ENCODE data around the gene PLXNB3. TPM values are rescaled to one million over a fixed set of nuclear protein-coding genes. Genes with fewer than 3 reads are reported as not detected.

PLXNB3 gene
- total and polyA plus RNA-seq, 2 experiments from 2014 or later: 0.70 to 4.1 TPM

DNA sequence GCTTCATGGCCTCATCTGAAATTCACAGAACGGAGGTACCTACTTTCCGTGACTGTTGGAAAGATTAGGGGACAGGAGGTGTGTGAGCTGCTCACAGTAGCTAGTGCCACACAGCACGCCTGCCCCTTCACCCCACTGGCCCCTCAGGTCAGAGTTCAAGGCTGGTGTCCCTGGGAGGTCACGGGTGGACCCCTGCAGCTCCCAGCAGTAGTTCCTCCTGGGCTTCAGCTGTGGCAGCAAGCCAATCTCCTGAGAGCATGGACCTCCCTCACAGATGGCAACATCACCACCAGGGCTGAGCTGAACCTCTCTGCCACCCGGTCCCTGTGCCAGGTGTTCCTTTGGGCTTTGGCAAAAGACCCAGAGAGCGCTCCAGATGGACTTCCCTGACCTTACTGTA is 28.3 kb downstream of the PLXNB3 start:
- H3K4me1 ChIP-seq (ENCODE audit: insufficient read depth): no peaks in the 10 kb centered on the region
- TF ChIP-seq, protein P1, sequence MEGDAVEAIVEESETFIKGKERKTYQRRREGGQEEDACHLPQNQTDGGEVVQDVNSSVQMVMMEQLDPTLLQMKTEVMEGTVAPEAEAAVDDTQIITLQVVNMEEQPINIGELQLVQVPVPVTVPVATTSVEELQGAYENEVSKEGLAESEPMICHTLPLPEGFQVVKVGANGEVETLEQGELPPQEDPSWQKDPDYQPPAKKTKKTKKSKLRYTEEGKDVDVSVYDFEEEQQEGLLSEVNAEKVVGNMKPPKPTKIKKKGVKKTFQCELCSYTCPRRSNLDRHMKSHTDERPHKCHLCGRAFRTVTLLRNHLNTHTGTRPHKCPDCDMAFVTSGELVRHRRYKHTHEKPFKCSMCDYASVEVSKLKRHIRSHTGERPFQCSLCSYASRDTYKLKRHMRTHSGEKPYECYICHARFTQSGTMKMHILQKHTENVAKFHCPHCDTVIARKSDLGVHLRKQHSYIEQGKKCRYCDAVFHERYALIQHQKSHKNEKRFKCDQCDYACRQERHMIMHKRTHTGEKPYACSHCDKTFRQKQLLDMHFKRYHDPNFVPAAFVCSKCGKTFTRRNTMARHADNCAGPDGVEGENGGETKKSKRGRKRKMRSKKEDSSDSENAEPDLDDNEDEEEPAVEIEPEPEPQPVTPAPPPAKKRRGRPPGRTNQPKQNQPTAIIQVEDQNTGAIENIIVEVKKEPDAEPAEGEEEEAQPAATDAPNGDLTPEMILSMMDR (conservative IDR thresholded peaks at IDR 0.05; ENCODE audit: low read depth in 2 of 2): no peak
- TF ChIP-seq ZNF114 (CRISPR knock-in tag; IDR thresholded peaks at IDR 0.05) (no peak), JUNB (IDR thresholded peaks at IDR 0.05; ENCODE audit: unreplicated experiment) (no peak), STAT1 (IDR thresholded peaks at IDR 0.05; ENCODE audit: unreplicated experiment) (no peak), EZH2 (IDR thresholded peaks at IDR 0.05; ENCODE audit: low read depth, unreplicated experiment) (no peak), ZNF331 (CRISPR knock-in tag; IDR thresholded peaks at IDR 0.05; ENCODE audit: low read depth) (no peak), CREB1 (CRISPR knock-in tag; IDR thresholded peaks at IDR 0.05; ENCODE audit: low read depth) (no peak), POLR2AphosphoS5 (IDR thresholded peaks at IDR 0.05; ENCODE audit: low read depth) (no peak), NANOG (IDR thresholded peaks at IDR 0.05; ENCODE audit: borderline replicate concordance) (no peak), EZH2phosphoT487 (IDR thresholded peaks at IDR 0.05; ENCODE audit: unreplicated experiment) (no peak)
- TF ChIP-seq, protein P2, sequence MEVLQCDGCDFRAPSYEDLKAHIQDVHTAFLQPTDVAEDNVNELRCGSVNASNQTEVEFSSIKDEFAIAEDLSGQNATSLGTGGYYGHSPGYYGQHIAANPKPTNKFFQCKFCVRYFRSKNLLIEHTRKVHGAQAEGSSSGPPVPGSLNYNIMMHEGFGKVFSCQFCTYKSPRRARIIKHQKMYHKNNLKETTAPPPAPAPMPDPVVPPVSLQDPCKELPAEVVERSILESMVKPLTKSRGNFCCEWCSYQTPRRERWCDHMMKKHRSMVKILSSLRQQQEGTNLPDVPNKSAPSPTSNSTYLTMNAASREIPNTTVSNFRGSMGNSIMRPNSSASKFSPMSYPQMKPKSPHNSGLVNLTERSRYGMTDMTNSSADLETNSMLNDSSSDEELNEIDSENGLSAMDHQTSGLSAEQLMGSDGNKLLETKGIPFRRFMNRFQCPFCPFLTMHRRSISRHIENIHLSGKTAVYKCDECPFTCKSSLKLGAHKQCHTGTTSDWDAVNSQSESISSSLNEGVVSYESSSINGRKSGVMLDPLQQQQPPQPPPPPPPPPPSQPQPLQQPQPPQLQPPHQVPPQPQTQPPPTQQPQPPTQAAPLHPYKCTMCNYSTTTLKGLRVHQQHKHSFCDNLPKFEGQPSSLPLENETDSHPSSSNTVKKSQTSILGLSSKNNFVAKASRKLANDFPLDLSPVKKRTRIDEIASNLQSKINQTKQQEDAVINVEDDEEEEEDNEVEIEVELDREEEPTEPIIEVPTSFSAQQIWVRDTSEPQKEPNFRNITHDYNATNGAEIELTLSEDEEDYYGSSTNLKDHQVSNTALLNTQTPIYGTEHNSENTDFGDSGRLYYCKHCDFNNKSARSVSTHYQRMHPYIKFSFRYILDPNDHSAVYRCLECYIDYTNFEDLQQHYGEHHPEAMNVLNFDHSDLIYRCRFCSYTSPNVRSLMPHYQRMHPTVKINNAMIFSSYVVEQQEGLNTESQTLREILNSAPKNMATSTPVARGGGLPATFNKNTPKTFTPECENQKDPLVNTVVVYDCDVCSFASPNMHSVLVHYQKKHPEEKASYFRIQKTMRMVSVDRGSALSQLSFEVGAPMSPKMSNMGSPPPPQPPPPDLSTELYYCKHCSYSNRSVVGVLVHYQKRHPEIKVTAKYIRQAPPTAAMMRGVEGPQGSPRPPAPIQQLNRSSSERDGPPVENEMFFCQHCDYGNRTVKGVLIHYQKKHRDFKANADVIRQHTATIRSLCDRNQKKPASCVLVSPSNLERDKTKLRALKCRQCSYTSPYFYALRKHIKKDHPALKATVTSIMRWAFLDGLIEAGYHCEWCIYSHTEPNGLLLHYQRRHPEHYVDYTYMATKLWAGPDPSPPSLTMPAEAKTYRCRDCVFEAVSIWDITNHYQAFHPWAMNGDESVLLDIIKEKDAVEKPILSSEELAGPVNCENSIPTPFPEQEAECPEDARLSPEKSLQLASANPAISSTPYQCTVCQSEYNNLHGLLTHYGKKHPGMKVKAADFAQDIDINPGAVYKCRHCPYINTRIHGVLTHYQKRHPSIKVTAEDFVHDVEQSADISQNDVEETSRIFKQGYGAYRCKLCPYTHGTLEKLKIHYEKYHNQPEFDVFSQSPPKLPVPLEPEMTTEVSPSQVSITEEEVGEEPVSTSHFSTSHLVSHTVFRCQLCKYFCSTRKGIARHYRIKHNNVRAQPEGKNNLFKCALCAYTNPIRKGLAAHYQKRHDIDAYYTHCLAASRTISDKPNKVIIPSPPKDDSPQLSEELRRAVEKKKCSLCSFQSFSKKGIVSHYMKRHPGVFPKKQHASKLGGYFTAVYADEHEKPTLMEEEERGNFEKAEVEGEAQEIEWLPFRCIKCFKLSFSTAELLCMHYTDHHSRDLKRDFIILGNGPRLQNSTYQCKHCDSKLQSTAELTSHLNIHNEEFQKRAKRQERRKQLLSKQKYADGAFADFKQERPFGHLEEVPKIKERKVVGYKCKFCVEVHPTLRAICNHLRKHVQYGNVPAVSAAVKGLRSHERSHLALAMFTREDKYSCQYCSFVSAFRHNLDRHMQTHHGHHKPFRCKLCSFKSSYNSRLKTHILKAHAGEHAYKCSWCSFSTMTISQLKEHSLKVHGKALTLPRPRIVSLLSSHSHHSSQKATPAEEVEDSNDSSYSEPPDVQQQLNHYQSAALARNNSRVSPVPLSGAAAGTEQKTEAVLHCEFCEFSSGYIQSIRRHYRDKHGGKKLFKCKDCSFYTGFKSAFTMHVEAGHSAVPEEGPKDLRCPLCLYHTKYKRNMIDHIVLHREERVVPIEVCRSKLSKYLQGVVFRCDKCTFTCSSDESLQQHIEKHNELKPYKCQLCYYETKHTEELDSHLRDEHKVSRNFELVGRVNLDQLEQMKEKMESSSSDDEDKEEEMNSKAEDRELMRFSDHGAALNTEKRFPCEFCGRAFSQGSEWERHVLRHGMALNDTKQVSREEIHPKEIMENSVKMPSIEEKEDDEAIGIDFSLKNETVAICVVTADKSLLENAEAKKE (CRISPR knock-in tag; IDR thresholded peaks at IDR 0.05): no peak
- TF ChIP-seq, protein P3, sequence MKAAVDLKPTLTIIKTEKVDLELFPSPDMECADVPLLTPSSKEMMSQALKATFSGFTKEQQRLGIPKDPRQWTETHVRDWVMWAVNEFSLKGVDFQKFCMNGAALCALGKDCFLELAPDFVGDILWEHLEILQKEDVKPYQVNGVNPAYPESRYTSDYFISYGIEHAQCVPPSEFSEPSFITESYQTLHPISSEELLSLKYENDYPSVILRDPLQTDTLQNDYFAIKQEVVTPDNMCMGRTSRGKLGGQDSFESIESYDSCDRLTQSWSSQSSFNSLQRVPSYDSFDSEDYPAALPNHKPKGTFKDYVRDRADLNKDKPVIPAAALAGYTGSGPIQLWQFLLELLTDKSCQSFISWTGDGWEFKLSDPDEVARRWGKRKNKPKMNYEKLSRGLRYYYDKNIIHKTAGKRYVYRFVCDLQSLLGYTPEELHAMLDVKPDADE (IDR thresholded peaks at IDR 0.05): no peak
- TF ChIP-seq, protein P4, sequence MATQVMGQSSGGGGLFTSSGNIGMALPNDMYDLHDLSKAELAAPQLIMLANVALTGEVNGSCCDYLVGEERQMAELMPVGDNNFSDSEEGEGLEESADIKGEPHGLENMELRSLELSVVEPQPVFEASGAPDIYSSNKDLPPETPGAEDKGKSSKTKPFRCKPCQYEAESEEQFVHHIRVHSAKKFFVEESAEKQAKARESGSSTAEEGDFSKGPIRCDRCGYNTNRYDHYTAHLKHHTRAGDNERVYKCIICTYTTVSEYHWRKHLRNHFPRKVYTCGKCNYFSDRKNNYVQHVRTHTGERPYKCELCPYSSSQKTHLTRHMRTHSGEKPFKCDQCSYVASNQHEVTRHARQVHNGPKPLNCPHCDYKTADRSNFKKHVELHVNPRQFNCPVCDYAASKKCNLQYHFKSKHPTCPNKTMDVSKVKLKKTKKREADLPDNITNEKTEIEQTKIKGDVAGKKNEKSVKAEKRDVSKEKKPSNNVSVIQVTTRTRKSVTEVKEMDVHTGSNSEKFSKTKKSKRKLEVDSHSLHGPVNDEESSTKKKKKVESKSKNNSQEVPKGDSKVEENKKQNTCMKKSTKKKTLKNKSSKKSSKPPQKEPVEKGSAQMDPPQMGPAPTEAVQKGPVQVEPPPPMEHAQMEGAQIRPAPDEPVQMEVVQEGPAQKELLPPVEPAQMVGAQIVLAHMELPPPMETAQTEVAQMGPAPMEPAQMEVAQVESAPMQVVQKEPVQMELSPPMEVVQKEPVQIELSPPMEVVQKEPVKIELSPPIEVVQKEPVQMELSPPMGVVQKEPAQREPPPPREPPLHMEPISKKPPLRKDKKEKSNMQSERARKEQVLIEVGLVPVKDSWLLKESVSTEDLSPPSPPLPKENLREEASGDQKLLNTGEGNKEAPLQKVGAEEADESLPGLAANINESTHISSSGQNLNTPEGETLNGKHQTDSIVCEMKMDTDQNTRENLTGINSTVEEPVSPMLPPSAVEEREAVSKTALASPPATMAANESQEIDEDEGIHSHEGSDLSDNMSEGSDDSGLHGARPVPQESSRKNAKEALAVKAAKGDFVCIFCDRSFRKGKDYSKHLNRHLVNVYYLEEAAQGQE (IDR thresholded peaks at IDR 0.05; ENCODE audit: unreplicated experiment): no peak
- no peak overlapping the region for H2AFZ ChIP-seq
- H3K9me3 Mint-ChIP-seq: no peaks in the 10 kb centered on the region
- 0 out of 2 replicates have a peak, but pooled peaks cover 3% of the 10 kb centered on the region for H4K20me1 ChIP-seq (replicated peaks; ENCODE audit: insufficient read depth)
- peaks cover 36% of the 10 kb centered on the region for H3K79me2 ChIP-seq (replicated peaks; ENCODE audit: insufficient read depth)
- no peak overlapping the region for H3K4me3 Mint-ChIP-seq
- no peak overlapping the region for H3K4me2 ChIP-seq
- no peaks in the 10 kb centered on the region for H3K27me3 ChIP-seq (ENCODE audit: insufficient read depth)
- H3K27ac Mint-ChIP-seq: no peak overlapping the region
- no peaks in the 10 kb centered on the region for H3K9me2 ChIP-seq (ENCODE audit: insufficient read depth)
- H3K36me3 ChIP-seq (ENCODE audit: insufficient read depth): no peaks in the 10 kb centered on the region
- H3K27me3 Mint-ChIP-seq (ENCODE audit: insufficient read depth, low read depth, poor library complexity): peaks cover 4% of the 10 kb centered on the region
- H3K4me3 ChIP-seq: no peak overlapping the region
- H3F3A ChIP-seq (replicated peaks; ENCODE audit: low read depth): no peaks in the 10 kb centered on the region
- ATAC-seq (no peak), DNase-seq (ENCODE audit: low spot score) (no peak)
- no peak overlapping the region for H3K27ac ChIP-seq (ENCODE audit: low read depth)
- H3K4me1 Mint-ChIP-seq: peaks cover 17% of the 10 kb centered on the region
- H3K36me3 Mint-ChIP-seq (ENCODE audit: low read depth): peaks cover 18% of the 10 kb centered on the region

Measured in GM23338 (cell line).